CD14-positive monocyte (primary cell): ENCODE results near the gene ARFGAP3. TPM values are rescaled to one million over a fixed set of nuclear protein-coding genes. Genes with fewer than 3 reads are reported as not detected.

Source experiments
- DNase-seq, 3 donors: peaks; one replicate each; pipeline ENCODE4 v3.0.0-alpha.2; 2011 to 2022
- H2AFZ ChIP-seq: 2 replicates; pipeline ENCODE4 v1.6.0; 2012; ENCODE audit warnings: mild to moderate bottlenecking, low read depth, low read length, inconsistent platforms; ENCODE audit not compliant: insufficient read depth, poor library complexity, severe bottlenecking
- H3K27ac ChIP-seq, 2 donors: 1 replicate in 1 of 2; 2 replicates in 1 of 2; pipeline ENCODE4 v1.5.1; 2012 to 2013; ENCODE audit warnings: low read length in 2 of 2, control low read depth in 1 of 2, inconsistent platforms in 1 of 2, low read depth in 1 of 2, mild to moderate bottlenecking in 1 of 2
- H3K27me3 ChIP-seq, 2 donors: one replicate each; pipeline versions ENCODE4 v1.6.0 to v1.6.1; 2011 to 2013; ENCODE audit warnings: low read length in 2 of 2; ENCODE audit not compliant: control insufficient read depth in 2 of 2, insufficient read depth in 2 of 2
- H3K36me3 ChIP-seq, 2 donors: replicated peaks in 1 of 2; 1 replicate in 1 of 2; 2 replicates in 1 of 2; pipeline versions ENCODE4 v1.5.1 to v1.6.1; 2012 to 2013; ENCODE audit warnings: low read length in 2 of 2, control low read depth in 1 of 2, inconsistent platforms in 1 of 2, mild to moderate bottlenecking in 1 of 2; ENCODE audit not compliant: insufficient read depth in 2 of 2, control insufficient read depth in 1 of 2
- H3K4me1 ChIP-seq, 2 donors: 1 replicate in 1 of 2; 2 replicates in 1 of 2; pipeline versions ENCODE4 v1.5.1 to v1.6.1; 2012 to 2013; ENCODE audit warnings: low read length in 2 of 2, control low read depth in 1 of 2, inconsistent platforms in 1 of 2, mild to moderate bottlenecking in 1 of 2, moderate library complexity in 1 of 2; ENCODE audit not compliant: insufficient read depth in 2 of 2, control insufficient read depth in 1 of 2
- H3K4me2 ChIP-seq: replicated peaks from 2 replicates; pipeline ENCODE3; 2012; ENCODE audit warnings: low read length, moderate library complexity, mild to moderate bottlenecking; ENCODE audit not compliant: poor library complexity, severe bottlenecking; ENCODE audit errors: extremely low read depth
- H3K4me3 ChIP-seq, 3 experiments: fragments of 200-600 bp in 1 of 3; sonication (generic) in 1 of 3; replicated peaks in 1 of 3; 1 replicate in 2 of 3; 2 replicates in 1 of 3; pipeline ENCODE4 v1.5.1; 2011 to 2013; ENCODE audit warnings: low read length in 3 of 3, mild to moderate bottlenecking in 3 of 3, control low read depth in 2 of 3, low read depth in 2 of 3, inconsistent platforms in 1 of 3, moderate library complexity in 1 of 3
- H3K79me2 ChIP-seq: 2 replicates; pipeline ENCODE4 v1.6.0; 2012; ENCODE audit warnings: mild to moderate bottlenecking, control low read depth, inconsistent platforms, low read length, moderate library complexity; ENCODE audit not compliant: insufficient read depth
- H3K9ac ChIP-seq: 2 replicates; pipeline ENCODE4 v1.6.0; 2017; ENCODE audit warnings: low read length, mild to moderate bottlenecking; ENCODE audit not compliant: insufficient read depth, poor library complexity, severe bottlenecking
- H3K9me3 ChIP-seq, 2 donors: replicated peaks in 1 of 2; 1 replicate in 1 of 2; 2 replicates in 1 of 2; pipeline versions ENCODE4 v1.5.1 to v1.6.1; 2012 to 2013; ENCODE audit warnings: low read length in 2 of 2, control low read depth in 1 of 2; ENCODE audit not compliant: control insufficient read depth in 1 of 2, insufficient read depth in 1 of 2
- H4K20me1 ChIP-seq: 2 replicates; pipeline ENCODE4 v1.6.0; 2012; ENCODE audit warnings: mild to moderate bottlenecking, low read length, control low read depth, moderate library complexity; ENCODE audit not compliant: insufficient read depth
- H3K27ac Mint-ChIP-seq, 7 donors: one replicate each; pipeline ENCODE4 v1.8.0; 2020; ENCODE audit warnings: mild to moderate bottlenecking in 7 of 7, mixed read lengths in 7 of 7, moderate library complexity in 6 of 7, inconsistent platforms in 2 of 7
- H3K27me3 Mint-ChIP-seq, 3 donors: one replicate each; pipeline ENCODE4 v1.8.0; 2021 to 2022; ENCODE audit warnings: low read depth in 3 of 3, mild to moderate bottlenecking in 3 of 3, mixed read lengths in 3 of 3, moderate library complexity in 3 of 3, inconsistent platforms in 1 of 3
- H3K36me3 Mint-ChIP-seq, 2 donors: one replicate each; pipeline ENCODE4 v1.8.0; 2020; ENCODE audit warnings: mixed read lengths in 2 of 2, inconsistent platforms in 1 of 2, mild to moderate bottlenecking in 1 of 2
- H3K4me1 Mint-ChIP-seq: one replicate; pipeline ENCODE4 v1.8.0; 2020; ENCODE audit warnings: mild to moderate bottlenecking, mixed read lengths
- H3K4me3 Mint-ChIP-seq, 2 donors: one replicate each; pipeline ENCODE4 v1.8.0; 2020; ENCODE audit warnings: mild to moderate bottlenecking in 2 of 2, mixed read lengths in 2 of 2, moderate library complexity in 1 of 2
- H3K9me3 Mint-ChIP-seq, 7 donors: one replicate each; pipeline ENCODE4 v1.8.0; 2020 to 2022; ENCODE audit warnings: mixed read lengths in 7 of 7, mild to moderate bottlenecking in 6 of 7, moderate library complexity in 6 of 7, inconsistent platforms in 2 of 7
- CTCF ChIP-seq: fragments of 200-600 bp; IDR thresholded peaks from one replicate; pipeline ENCODE4 v1.8.0; 2022; ENCODE audit warnings: antibody characterized with exemption, mild to moderate bottlenecking
- WGBS: methylation state at CpG from one replicate; pipeline ENCODE4 v1.1.5; 2013; ENCODE audit warnings: missing lambda C conversion rate; ENCODE audit not compliant: insufficient coverage; 5-methylcytosine and 5-hydroxymethylcytosine counted together
- intact Hi-C, 2 donors: fragments of 100-400 bp; cut with micrococcal nuclease; formaldehyde crosslinking; loops; one replicate each; pipeline versions ENCODE4 v1.15.0 to v1.15.1; 2023
- polyA plus RNA-seq, 3 donors: library from polyadenylated mRNA; depleted of rRNA in 1 of 3; unstranded in 2 of 3; stranded (reverse) in 1 of 3; fragments of 300-500 nt in 2 of 3; fragments of >200 nt in 1 of 3; fragmentation: Illumina TruSeq in 2 of 3; gene quantifications; 1 replicate in 2 of 3; 2 replicates in 1 of 3; pipeline ENCODE4 v1.2.3, GENCODE V29; 2012 to 2021

The ARFGAP3 gene
- polyA plus RNA-seq, 3 donors, result 22.3 to 38.7 (median 34.8) TPM

GRCh38 chr22:42760806-42761565, 96.1 kb downstream of the ARFGAP3 start:
- WGBS, result 89% methylated on average over 10 of the region's 18 CpGs

More at GRCh38 chr22:42760806-42761565, 96.1 kb downstream of the ARFGAP3 start:
- Histone ChIP-seq H3K4me2 (no peak overlapping the region), H4K20me1 (no peaks in the 10 kb centered on the region), H3K9me3 (no peaks in the 10 kb centered on the region), H3K4me1 (peaks cover under 1 to 5% of the 10 kb centered on the region in 2 donors), H3K27ac (no peak overlapping the region), H3K4me3 (no peak overlapping the region), H3K9ac (no peak overlapping the region), H3K79me2 (no peaks in the 10 kb centered on the region), H3K36me3 (no peaks in the 10 kb centered on the region), H2AFZ (no peak overlapping the region), H3K27me3 (no peaks in the 10 kb centered on the region)
- H3K9me3 Mint-ChIP-seq, result no peaks in the 10 kb centered on the region
- peaks cover 21% of the 10 kb centered on the region for H3K4me1 Mint-ChIP-seq
- no peak for DNase-seq
- H3K4me3 Mint-ChIP-seq, result no peak overlapping the region
- TF ChIP-seq CTCF, result no peak
- intact Hi-C loops, result no loop called here
- H3K27me3 Mint-ChIP-seq, result peaks cover 4 to 6% (median 5%) of the 10 kb centered on the region in 3 donors
- H3K27ac Mint-ChIP-seq, result no peak overlapping the region
- H3K36me3 Mint-ChIP-seq, result no peaks in the 10 kb centered on the region
